Progenitor cell of endocrine pancreas (in vitro differentiated cells): Measurements from ENCODE around the gene A1BG. TPM values are rescaled to one million over a fixed set of nuclear protein-coding genes. Genes with fewer than 3 reads are reported as not detected.

ENCODE experiments used
- DNase-seq: peaks from one replicate; pipeline ENCODE4 v3.0.0; 2021; ENCODE audit warnings: low spot score; ENCODE audit not compliant: unreplicated experiment
- H3K27ac Mint-ChIP-seq: 2 replicates; pipeline ENCODE4 v1.8.0; 2021; ENCODE audit warnings: mild to moderate bottlenecking, moderate library complexity, mixed read lengths
- H3K27me3 Mint-ChIP-seq: 2 replicates; pipeline ENCODE4 v1.8.0; 2021; ENCODE audit warnings: mixed read lengths
- H3K36me3 Mint-ChIP-seq: 2 replicates; pipeline ENCODE4 v1.8.0; 2022; ENCODE audit warnings: mixed read lengths; ENCODE audit not compliant: insufficient read depth
- H3K4me1 Mint-ChIP-seq: 2 replicates; pipeline ENCODE4 v1.8.0; 2021; ENCODE audit warnings: low read depth, mixed read lengths
- H3K4me3 Mint-ChIP-seq: 2 replicates; pipeline ENCODE4 v1.8.0; 2021; ENCODE audit warnings: low read depth, mild to moderate bottlenecking, moderate library complexity, mixed read lengths
- H3K9me3 Mint-ChIP-seq: 2 replicates; pipeline ENCODE4 v1.8.0; 2021; ENCODE audit warnings: low read depth, mixed read lengths
- CTCF ChIP-seq: fragments of 200-600 bp; sonication (generic); IDR thresholded peaks from one replicate; pipeline ENCODE4 v1.5.0; 2021; ENCODE audit warnings: antibody characterized with exemption, mild to moderate bottlenecking; ENCODE audit not compliant: unreplicated experiment
- total RNA-seq: library from RNA; stranded (reverse); gene quantifications from 2 replicates; pipeline ENCODE4 v1.2.1, GENCODE V29; 2021

A1BG gene
- total RNA-seq, 1 donor from 2014 or later, result 3.9 TPM

- no peak overlapping the region for H3K4me3 Mint-ChIP-seq
These were observed 19.2 kb upstream of the A1BG start for GRCh38 chr19:58372311-58373133.

GRCh38 chr19:58368561-58369360 lies 15.5 kb upstream of the A1BG start:
- no peak for TF ChIP-seq CTCF
- Mint-ChIP-seq H3K4me1 (no peaks in the 10 kb centered on the region), H3K9me3 (no peaks in the 10 kb centered on the region), H3K4me3 (no peak overlapping the region), H3K27me3 (no peaks in the 10 kb centered on the region), H3K36me3 (peaks cover 9% of the 10 kb centered on the region), H3K27ac (no peak overlapping the region)
- no peak for DNase-seq

More at GRCh38 chr19:58372311-58373133, 19.2 kb upstream of the A1BG start:
- Mint-ChIP-seq H3K27me3 (no peaks in the 10 kb centered on the region), H3K4me1 (no peaks in the 10 kb centered on the region), H3K27ac (no peak overlapping the region), H3K36me3 (peaks cover 6% of the 10 kb centered on the region), H3K9me3 (no peaks in the 10 kb centered on the region)
- DNase-seq, result no peak
- TF ChIP-seq CTCF, result peak; percentile 39

- H3K27ac Mint-ChIP-seq, result no peak overlapping the region
- no peaks in the 10 kb centered on the region for H3K4me1 Mint-ChIP-seq
- H3K27me3 Mint-ChIP-seq, result no peaks in the 10 kb centered on the region
- DNase-seq, result no peak
- no peak for TF ChIP-seq CTCF
- peaks cover 9% of the 10 kb centered on the region for H3K36me3 Mint-ChIP-seq
- H3K4me3 Mint-ChIP-seq, result no peak overlapping the region
- no peaks in the 10 kb centered on the region for H3K9me3 Mint-ChIP-seq
These were observed 14.6 kb upstream of the A1BG start for GRCh38 chr19:58367698-58368454.

- Mint-ChIP-seq H3K27me3 (no peaks in the 10 kb centered on the region), H3K4me1 (peaks cover 2% of the 10 kb centered on the region), H3K27ac (no peak overlapping the region), H3K9me3 (no peaks in the 10 kb centered on the region), H3K4me3 (no peak overlapping the region), H3K36me3 (peaks cover 9% of the 10 kb centered on the region)
- no peak for TF ChIP-seq CTCF
- no peak for DNase-seq
These were observed 13.5 kb upstream of the A1BG start for GRCh38 chr19:58366585-58367430.
